Gastrocnemius medialis (tissue), 4 donors: ENCODE data around the gene KIF5A.
"Not testable (repeated sequence)": the region's sequence is repeated elsewhere in the genome, so short reads cannot be mapped to it uniquely, and the experiment has no call there.

ENCODE experiments used
- POLR2A ChIP-seq, 2 donors: fragments of 450-650 bp; IDR thresholded peaks; one replicate each; pipeline ENCODE4 v1.6.1; 2017; ENCODE audit warnings: antibody characterized with exemption in 2 of 2, mild to moderate bottlenecking in 2 of 2, moderate library complexity in 2 of 2
- TF ChIP-seq, protein P1 (sequence below), 5 experiments: fragments of 450-650 bp in 3 of 5; fragments of 200-600 bp in 2 of 5; sonication (generic) in 2 of 5; IDR thresholded peaks in 4 of 5; conservative IDR thresholded peaks in 1 of 5; 1 replicate in 4 of 5; 2 replicates in 1 of 5; pipeline ENCODE4 v1.5.1; 2016 to 2019; ENCODE audit warnings: antibody characterized with exemption in 5 of 5, mild to moderate bottlenecking in 3 of 5, moderate library complexity in 3 of 5

DNA sequence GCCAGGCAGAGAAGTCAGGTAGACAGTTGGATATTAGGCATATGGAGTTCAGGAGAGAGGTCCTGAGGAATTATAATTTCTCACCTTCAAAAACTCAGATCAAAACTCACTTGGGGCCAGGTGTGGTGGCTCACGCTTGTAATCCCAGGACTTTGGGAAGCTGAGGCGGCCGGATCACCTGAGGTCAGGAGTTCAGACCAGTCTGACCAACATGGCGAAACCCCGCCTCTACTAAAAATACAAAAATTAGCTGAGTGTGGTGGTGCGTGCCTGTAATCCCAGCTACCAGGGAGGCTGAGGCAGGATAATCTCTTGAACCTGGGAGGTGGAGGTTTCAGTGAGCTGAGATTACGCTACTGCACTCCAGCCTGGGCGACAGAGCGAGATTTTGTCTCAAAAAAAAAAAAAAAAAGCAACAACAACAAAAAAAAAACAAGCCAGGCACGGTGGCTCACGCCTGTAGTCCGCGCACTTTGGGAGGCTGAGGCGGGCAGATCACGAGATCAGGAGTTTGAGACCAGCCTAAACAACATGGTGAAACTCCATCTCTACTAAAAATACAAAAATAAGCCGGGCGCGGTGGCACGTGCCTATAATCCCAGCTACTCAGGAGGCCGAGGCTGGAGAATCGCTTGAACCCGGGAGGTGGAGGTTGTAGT lies 47.4 kb upstream of the KIF5A start:
- TF ChIP-seq, protein P1, sequence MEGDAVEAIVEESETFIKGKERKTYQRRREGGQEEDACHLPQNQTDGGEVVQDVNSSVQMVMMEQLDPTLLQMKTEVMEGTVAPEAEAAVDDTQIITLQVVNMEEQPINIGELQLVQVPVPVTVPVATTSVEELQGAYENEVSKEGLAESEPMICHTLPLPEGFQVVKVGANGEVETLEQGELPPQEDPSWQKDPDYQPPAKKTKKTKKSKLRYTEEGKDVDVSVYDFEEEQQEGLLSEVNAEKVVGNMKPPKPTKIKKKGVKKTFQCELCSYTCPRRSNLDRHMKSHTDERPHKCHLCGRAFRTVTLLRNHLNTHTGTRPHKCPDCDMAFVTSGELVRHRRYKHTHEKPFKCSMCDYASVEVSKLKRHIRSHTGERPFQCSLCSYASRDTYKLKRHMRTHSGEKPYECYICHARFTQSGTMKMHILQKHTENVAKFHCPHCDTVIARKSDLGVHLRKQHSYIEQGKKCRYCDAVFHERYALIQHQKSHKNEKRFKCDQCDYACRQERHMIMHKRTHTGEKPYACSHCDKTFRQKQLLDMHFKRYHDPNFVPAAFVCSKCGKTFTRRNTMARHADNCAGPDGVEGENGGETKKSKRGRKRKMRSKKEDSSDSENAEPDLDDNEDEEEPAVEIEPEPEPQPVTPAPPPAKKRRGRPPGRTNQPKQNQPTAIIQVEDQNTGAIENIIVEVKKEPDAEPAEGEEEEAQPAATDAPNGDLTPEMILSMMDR (IDR thresholded peaks at IDR 0.05 in 4 of 5, conservative IDR thresholded peaks at IDR 0.05 in 1 of 5), result not testable (repeated sequence)
- TF ChIP-seq POLR2A (IDR thresholded peaks at IDR 0.05), result not testable (repeated sequence)
